ENCODE results near the gene SUN1.

DNA sequence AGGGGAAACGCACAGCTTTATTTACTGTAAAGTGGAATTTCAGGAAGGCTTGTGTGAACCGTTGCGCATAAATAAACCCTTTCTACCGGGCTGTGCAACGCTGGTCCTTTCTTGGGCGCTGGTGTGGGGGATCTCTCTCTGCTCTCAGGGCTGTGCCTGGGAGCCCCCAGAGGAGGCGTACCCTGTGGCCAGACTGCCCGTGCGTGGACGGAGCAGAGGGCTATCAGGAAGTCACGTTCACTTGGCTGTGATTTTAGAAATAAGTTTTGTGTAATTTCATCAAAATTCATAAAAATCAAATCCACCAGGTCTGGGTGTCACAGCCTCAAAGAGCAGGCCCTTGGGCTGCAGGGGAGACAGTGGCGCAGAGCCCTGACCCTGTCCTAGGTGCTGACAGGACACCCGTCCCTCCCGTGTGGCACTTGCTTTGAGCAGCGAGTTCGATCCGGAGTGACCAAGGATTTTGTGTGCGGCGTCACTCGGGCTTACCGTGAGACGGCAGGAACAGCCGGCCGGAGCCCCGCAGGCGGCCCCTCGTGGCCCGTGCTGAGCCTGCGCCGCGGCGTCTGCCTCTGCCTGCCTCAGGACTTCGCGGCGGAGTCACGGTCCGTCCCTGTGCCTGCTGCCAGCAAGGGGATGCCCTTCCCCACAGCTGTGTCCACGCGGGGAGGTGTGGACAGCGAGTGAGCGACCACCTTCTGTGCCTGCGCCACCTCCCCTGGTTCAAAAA lies 64.2 kb downstream of the SUN1 start:
- TF ChIP-seq, protein P1, sequence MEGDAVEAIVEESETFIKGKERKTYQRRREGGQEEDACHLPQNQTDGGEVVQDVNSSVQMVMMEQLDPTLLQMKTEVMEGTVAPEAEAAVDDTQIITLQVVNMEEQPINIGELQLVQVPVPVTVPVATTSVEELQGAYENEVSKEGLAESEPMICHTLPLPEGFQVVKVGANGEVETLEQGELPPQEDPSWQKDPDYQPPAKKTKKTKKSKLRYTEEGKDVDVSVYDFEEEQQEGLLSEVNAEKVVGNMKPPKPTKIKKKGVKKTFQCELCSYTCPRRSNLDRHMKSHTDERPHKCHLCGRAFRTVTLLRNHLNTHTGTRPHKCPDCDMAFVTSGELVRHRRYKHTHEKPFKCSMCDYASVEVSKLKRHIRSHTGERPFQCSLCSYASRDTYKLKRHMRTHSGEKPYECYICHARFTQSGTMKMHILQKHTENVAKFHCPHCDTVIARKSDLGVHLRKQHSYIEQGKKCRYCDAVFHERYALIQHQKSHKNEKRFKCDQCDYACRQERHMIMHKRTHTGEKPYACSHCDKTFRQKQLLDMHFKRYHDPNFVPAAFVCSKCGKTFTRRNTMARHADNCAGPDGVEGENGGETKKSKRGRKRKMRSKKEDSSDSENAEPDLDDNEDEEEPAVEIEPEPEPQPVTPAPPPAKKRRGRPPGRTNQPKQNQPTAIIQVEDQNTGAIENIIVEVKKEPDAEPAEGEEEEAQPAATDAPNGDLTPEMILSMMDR (IDR thresholded peaks at IDR 0.05; ENCODE audit: low read depth, low read length) = no peak
- TF ChIP-seq POLR2A (IDR thresholded peaks at IDR 0.05; ENCODE audit: extremely low read depth, insufficient read length) = no peak

All from NB4 (cell line).